ENCODE measurements around the gene FN3K. TPM values are rescaled to one million over a fixed set of nuclear protein-coding genes. Genes with fewer than 3 reads are reported as not detected.
"Not testable (repeated sequence)": the region's sequence is repeated elsewhere in the genome, so short reads cannot be mapped to it uniquely, and the experiment has no call there.

Gene FN3K
- polyA plus RNA-seq, 2 of the 4 experiments (the other 2 are of a cell fraction) = 1.3 to 13.2 TPM

DNA sequence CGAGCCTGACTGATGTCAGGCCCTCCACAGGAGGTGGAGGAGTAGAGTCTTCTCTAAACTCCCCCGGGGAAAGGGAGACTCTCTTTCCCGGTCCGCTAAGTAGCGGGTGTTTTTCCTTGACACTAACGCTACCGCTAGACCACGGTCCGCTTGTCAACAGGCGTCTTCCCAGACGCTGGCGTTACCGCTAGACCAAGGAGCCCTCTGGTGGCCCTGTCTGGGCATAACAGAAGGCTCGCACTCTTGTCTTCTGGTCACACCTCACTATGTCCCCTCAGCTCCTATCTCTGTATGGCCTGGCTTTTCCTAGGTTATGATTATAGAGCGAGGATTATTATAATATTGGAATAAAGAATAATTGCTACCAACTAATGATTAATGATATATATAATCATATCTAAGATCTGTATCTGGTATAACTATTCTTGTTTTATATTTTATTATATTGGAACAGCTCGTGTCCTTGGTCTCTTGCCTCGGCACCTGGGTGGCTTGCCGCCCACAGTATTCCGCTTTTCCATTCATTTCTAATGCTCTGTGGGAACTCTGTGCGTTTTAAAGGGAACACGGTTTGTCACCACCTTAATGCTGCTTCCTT lies 42.5 kb downstream of the FN3K start:
- TF ChIP-seq, protein P1, sequence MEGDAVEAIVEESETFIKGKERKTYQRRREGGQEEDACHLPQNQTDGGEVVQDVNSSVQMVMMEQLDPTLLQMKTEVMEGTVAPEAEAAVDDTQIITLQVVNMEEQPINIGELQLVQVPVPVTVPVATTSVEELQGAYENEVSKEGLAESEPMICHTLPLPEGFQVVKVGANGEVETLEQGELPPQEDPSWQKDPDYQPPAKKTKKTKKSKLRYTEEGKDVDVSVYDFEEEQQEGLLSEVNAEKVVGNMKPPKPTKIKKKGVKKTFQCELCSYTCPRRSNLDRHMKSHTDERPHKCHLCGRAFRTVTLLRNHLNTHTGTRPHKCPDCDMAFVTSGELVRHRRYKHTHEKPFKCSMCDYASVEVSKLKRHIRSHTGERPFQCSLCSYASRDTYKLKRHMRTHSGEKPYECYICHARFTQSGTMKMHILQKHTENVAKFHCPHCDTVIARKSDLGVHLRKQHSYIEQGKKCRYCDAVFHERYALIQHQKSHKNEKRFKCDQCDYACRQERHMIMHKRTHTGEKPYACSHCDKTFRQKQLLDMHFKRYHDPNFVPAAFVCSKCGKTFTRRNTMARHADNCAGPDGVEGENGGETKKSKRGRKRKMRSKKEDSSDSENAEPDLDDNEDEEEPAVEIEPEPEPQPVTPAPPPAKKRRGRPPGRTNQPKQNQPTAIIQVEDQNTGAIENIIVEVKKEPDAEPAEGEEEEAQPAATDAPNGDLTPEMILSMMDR (IDR thresholded peaks at IDR 0.05) = peak; percentile 49
- TF ChIP-seq RAD21 (conservative IDR thresholded peaks at IDR 0.05 in 1 of 2, IDR thresholded peaks at IDR 0.05 in 1 of 2) (peak; percentile 23 to 42), SMC3 (IDR thresholded peaks at IDR 0.05) (peak; percentile 32)
- 43% methylated on average over 21 of the region's 21 CpGs for WGBS (ENCODE audit: missing lambda C conversion rate)
- FAIRE-seq = not testable (repeated sequence)

DNA sequence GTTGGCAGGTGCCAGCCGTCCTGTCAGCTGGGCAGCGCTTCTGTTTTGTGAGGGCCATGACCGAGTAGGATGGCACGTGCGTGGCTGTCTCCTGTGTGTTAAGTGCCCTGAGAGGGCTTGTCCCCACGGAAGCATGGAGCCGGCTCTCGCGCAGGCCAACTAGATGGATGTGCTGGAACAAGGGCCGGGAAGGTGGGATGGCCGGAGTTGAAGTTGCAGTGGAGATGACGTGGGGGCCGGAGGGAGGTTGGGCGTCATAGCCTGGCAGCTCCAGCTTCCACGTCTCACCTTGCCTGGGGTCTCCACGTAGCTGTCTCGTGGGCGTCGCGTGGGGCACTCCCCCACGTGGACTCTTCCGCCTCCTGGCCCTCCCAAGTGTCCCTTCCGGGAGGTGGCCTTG lies 44.1 kb downstream of the FN3K start:
- no peak for DNase-seq (ENCODE audit: low read depth in 1 of 2, low spot score in 1 of 2)
- ChIA-PET CTCF (interaction anchor here (1.0 to 20.7 kb wide), 6 partner anchors 12 to 135 kb away, joined by 3 to 450 read pairs (median 50); no protein-coding TSS in a partner anchor), POLR2A (no interaction called here)
- TF ChIP-seq HOXA7 (CRISPR knock-in tag; IDR thresholded peaks at IDR 0.05) (no peak), POLR2AphosphoS2 (conservative IDR thresholded peaks at IDR 0.05; ENCODE audit: low read length) (no peak), HOXB13 (CRISPR knock-in tag; IDR thresholded peaks at IDR 0.05; ENCODE audit: low read depth) (no peak), RARB (CRISPR knock-in tag; IDR thresholded peaks at IDR 0.05) (no peak), TP53 (CRISPR knock-in tag; IDR thresholded peaks at IDR 0.05) (no peak), RAD21 (conservative IDR thresholded peaks at IDR 0.05 in 1 of 2, IDR thresholded peaks at IDR 0.05 in 1 of 2) (no peak), ZC3H11A (IDR thresholded peaks at IDR 0.05) (no peak), CBX2 (IDR thresholded peaks at IDR 0.05; ENCODE audit: borderline replicate concordance, low read depth) (no peak), SREBF2 (IDR thresholded peaks at IDR 0.05) (no peak), TFCP2L1 (CRISPR knock-in tag; IDR thresholded peaks at IDR 0.05) (no peak), EHF (CRISPR knock-in tag; IDR thresholded peaks at IDR 0.05) (no peak), RNF2 (IDR thresholded peaks at IDR 0.05; ENCODE audit: borderline replicate concordance, low read depth) (no peak), PHF8 (IDR thresholded peaks at IDR 0.05; ENCODE audit: borderline replicate concordance, low read depth) (no peak), BHLHE40 (IDR thresholded peaks at IDR 0.05; ENCODE audit: low read depth, low read length) (no peak), HOXB5 (CRISPR knock-in tag; IDR thresholded peaks at IDR 0.05) (no peak), POLR2A (IDR thresholded peaks at IDR 0.05; ENCODE audit: low read length) (no peak), SMC3 (IDR thresholded peaks at IDR 0.05) (no peak)
- TF ChIP-seq, protein P2, sequence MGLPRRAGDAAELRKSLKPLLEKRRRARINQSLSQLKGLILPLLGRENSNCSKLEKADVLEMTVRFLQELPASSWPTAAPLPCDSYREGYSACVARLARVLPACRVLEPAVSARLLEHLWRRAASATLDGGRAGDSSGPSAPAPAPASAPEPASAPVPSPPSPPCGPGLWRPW (IDR thresholded peaks at IDR 0.05) = no peak
- no peak overlapping the region for H3K4me3 ChIP-seq
- FAIRE-seq = no peak
- WGBS (ENCODE audit: missing lambda C conversion rate) = 91% methylated on average over 23 of the region's 23 CpGs
- no peak overlapping the region for H3K27ac ChIP-seq
- no peaks in the 10 kb centered on the region for H3K9me3 ChIP-seq
- no peak overlapping the region for H3K4me2 ChIP-seq
- H3K4me1 ChIP-seq = no peaks in the 10 kb centered on the region
- no peak for ATAC-seq

More for the DNA sequence above, 42.5 kb downstream of the FN3K start:
- H3K4me1 ChIP-seq; H3K4me2 ChIP-seq; H3K4me3 ChIP-seq; POLR2A ChIA-PET; ATAC-seq; DNase-seq (ENCODE audit: low read depth in 1 of 2, low spot score in 1 of 2); H3K9me3 ChIP-seq; H3K27ac ChIP-seq: not testable (repeated sequence)
- CTCF ChIA-PET = interaction anchor here (1.0 to 20.7 kb wide), 7 partner anchors 12 to 426 kb away, joined by 3 to 450 read pairs (median 4); no protein-coding TSS in a partner anchor

DNA sequence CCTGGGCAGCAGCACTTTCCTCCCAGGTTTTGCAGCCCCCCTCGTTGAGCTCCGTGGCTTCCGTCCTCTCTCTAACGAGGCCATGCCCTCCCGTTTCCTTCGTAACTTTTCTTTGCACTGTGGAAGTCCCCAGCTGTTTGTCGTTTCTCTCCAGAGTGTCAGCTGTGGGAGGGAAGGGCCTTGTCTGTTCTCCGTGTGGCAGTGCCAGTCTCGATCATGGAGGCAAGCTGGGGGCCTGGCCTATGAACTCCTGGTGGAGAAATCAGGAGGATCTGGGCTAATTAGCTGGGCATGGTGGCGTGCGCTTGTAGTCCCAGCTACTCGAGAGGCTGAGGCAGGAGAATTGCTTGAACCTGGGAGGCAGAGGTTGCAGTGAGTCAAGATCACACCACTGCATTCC lies 44.8 kb downstream of the FN3K start:
- H3K27ac ChIP-seq = no peak overlapping the region
- CTCF ChIA-PET = interaction anchor here (0.6 to 20.7 kb wide), 14 partner anchors 9 to 423 kb away, joined by 3 to 450 read pairs (median 4); partner anchors contain the start of gene FN3KRP
- WGBS (ENCODE audit: missing lambda C conversion rate) = 92% methylated on average over 12 of the region's 12 CpGs
- ATAC-seq (no peak), DNase-seq (ENCODE audit: low read depth in 1 of 2, low spot score in 1 of 2) (no peak), FAIRE-seq (no peak)
- no peak for TF ChIP-seq EHMT2 (IDR thresholded peaks at IDR 0.05; ENCODE audit: low read depth)
- no peak for TF ChIP-seq FOSB (CRISPR knock-in tag; IDR thresholded peaks at IDR 0.05)
- TF ChIP-seq EP300 (IDR thresholded peaks at IDR 0.05) = no peak
- TF ChIP-seq PHF8 (IDR thresholded peaks at IDR 0.05; ENCODE audit: borderline replicate concordance, low read depth) = no peak
- TF ChIP-seq EHF (CRISPR knock-in tag; IDR thresholded peaks at IDR 0.05) = no peak
- POLR2A ChIA-PET = no interaction called here
- H3K4me3 ChIP-seq = no peak overlapping the region
- no peak overlapping the region for H3K4me2 ChIP-seq
- H3K4me1 ChIP-seq = no peaks in the 10 kb centered on the region
- H3K9me3 ChIP-seq = no peaks in the 10 kb centered on the region
